Activated effector memory CD4-positive, alpha-beta T cell treated with Interleukin-2 at 50 U/mL for 16 hours (primary cell): ENCODE results near the gene NDFIP1.
"Not testable (repeated sequence)": the region's sequence is repeated elsewhere in the genome, so short reads cannot be mapped to it uniquely, and the experiment has no call there.

Experiments used
- DNase-seq: peaks from one replicate; pipeline ENCODE4 v3.0.0-alpha.2; 2020

NDFIP1 gene

GRCh38 chr5:142108432-142109330, at the start of gene NDFIP1:
TSS of gene NDFIP1 (plus strand) at chr5:142108779. CDS start at chr5:142108975, 196 bp downstream.
- peak; percentile 81 for DNase-seq

- no peak for DNase-seq
Measured at GRCh38 chr5:142059304-142059940, 49.2 kb upstream of the NDFIP1 start.

GRCh38 chr5:142063376-142063775, 45.2 kb upstream of the NDFIP1 start:
- no peak for DNase-seq

- DNase-seq: peak; percentile 10
Measured at GRCh38 chr5:142063878-142064331, 44.7 kb upstream of the NDFIP1 start.

- no peak for DNase-seq
Measured at GRCh38 chr5:142065273-142065672, 43.3 kb upstream of the NDFIP1 start.

- no peak for DNase-seq
Measured at GRCh38 chr5:142069606-142070399, 38.8 kb upstream of the NDFIP1 start.

GRCh38 chr5:142070734-142071133, 37.8 kb upstream of the NDFIP1 start:
- no peak for DNase-seq

- no peak for DNase-seq
Measured at GRCh38 chr5:142072488-142072887, 36.1 kb upstream of the NDFIP1 start.

- no peak for DNase-seq
Measured at GRCh38 chr5:142073362-142073988, 35.1 kb upstream of the NDFIP1 start.

- DNase-seq: no peak
Measured at GRCh38 chr5:142074006-142074405, 34.6 kb upstream of the NDFIP1 start.

GRCh38 chr5:142078221-142078620, 30.4 kb upstream of the NDFIP1 start:
- DNase-seq: no peak

GRCh38 chr5:142078706-142079105, 29.9 kb upstream of the NDFIP1 start:
- DNase-seq: no peak

GRCh38 chr5:142079306-142079721, 29.3 kb upstream of the NDFIP1 start:
- no peak for DNase-seq

- no peak for DNase-seq
Measured at GRCh38 chr5:142080248-142080647, 28.3 kb upstream of the NDFIP1 start.

- DNase-seq: no peak
Measured at GRCh38 chr5:142082182-142082781, 26.3 kb upstream of the NDFIP1 start.

GRCh38 chr5:142086229-142086628, 22.4 kb upstream of the NDFIP1 start:
- no peak for DNase-seq

- no peak for DNase-seq
Measured at GRCh38 chr5:142086679-142087078, 21.9 kb upstream of the NDFIP1 start.

GRCh38 chr5:142087920-142088679, 20.5 kb upstream of the NDFIP1 start:
- peak; percentile 28 for DNase-seq

GRCh38 chr5:142088855-142089479, 19.6 kb upstream of the NDFIP1 start:
- not testable (repeated sequence) for DNase-seq

- no peak for DNase-seq
Measured at GRCh38 chr5:142091012-142091411, 17.6 kb upstream of the NDFIP1 start.

- DNase-seq: no peak
Measured at GRCh38 chr5:142091922-142092321, 16.7 kb upstream of the NDFIP1 start.
